OCI-LY7 (cell line): Measurements from ENCODE around the gene GHDC. TPM values are rescaled to one million over a fixed set of nuclear protein-coding genes. Genes with fewer than 3 reads are reported as not detected.
"Not testable (repeated sequence)": the region's sequence is repeated elsewhere in the genome, so short reads cannot be mapped to it uniquely, and the experiment has no call there.

Experiments
- BruUV-seq: library from RNA; stranded (reverse); fragments of 400-500 nt; replicated peaks from 2 replicates; lab custom pipeline; 2021; lab: Mats Ljungman, UMichigan
- CTCF ChIA-PET: fragments of 300-600 bp; sonication (Branson Sonifier 250); formaldehyde crosslinking; loops from one replicate; lab custom pipeline; 2022; ENCODE audit warnings: antibody characterized with exemption; ENCODE audit not compliant: unreplicated experiment; lab: Charles Lee
- POLR2A ChIA-PET: fragments of 300-600 bp; sonication (Branson Sonifier 250); formaldehyde crosslinking; loops from one replicate; lab custom pipeline; 2022; ENCODE audit warnings: antibody characterized with exemption; lab: Charles Lee
- DNase-seq: peaks from one replicate; pipeline ENCODE4 v3.0.0-alpha.2; 2015; ENCODE audit warnings: low spot score
- H2AFZ ChIP-seq: fragments of 200-600 bp; sonication (generic), shearing (Covaris generic); 2 replicates; pipeline ENCODE4 v1.6.1; 2014; ENCODE audit warnings: mild to moderate bottlenecking, antibody characterized with exemption, low read length, moderate library complexity
- H3K27ac ChIP-seq: fragments of 200-600 bp; sonication (generic); 2 replicates; pipeline ENCODE4 v1.5.1; 2014; ENCODE audit warnings: mixed run types, low read depth, mild to moderate bottlenecking, moderate library complexity, low read length, inconsistent platforms; ENCODE audit not compliant: poor library complexity, severe bottlenecking
- H3K36me3 ChIP-seq: fragments of 200-600 bp; sonication (generic); 2 replicates; pipeline ENCODE4 v1.6.1; 2014; ENCODE audit warnings: mild to moderate bottlenecking, antibody characterized with exemption, low read length, moderate library complexity, mixed read lengths; ENCODE audit not compliant: insufficient read depth
- H3K4me1 ChIP-seq: fragments of 200-600 bp; sonication (generic); 2 replicates; pipeline ENCODE4 v1.5.1; 2014; ENCODE audit warnings: mild to moderate bottlenecking, low read length; ENCODE audit not compliant: insufficient read depth, poor library complexity, severe bottlenecking
- H3K4me2 ChIP-seq: fragments of 200-600 bp; sonication (generic); 2 replicates; pipeline ENCODE4 v1.6.1; 2014; ENCODE audit warnings: mild to moderate bottlenecking, low read length
- H3K4me3 ChIP-seq: fragments of 200-600 bp; sonication (generic); 2 replicates; pipeline ENCODE4 v1.5.1; 2014; ENCODE audit warnings: mild to moderate bottlenecking, low read depth, low read length; ENCODE audit not compliant: poor library complexity, severe bottlenecking
- H3K79me2 ChIP-seq: fragments of 200-600 bp; sonication (generic); 2 replicates; pipeline ENCODE4 v1.6.1; 2016; ENCODE audit warnings: low read depth, mild to moderate bottlenecking, low read length, moderate library complexity, mixed read lengths; ENCODE audit not compliant: insufficient read depth
- H3K9me2 ChIP-seq: fragments of 200-600 bp; sonication (generic); 2 replicates; pipeline ENCODE4 v1.6.1; 2016; ENCODE audit warnings: mild to moderate bottlenecking, low read length, mixed read lengths; ENCODE audit not compliant: insufficient read depth
- H3K9me3 ChIP-seq: fragments of 200-600 bp; sonication (generic); 2 replicates; pipeline ENCODE4 v1.6.1; 2014; ENCODE audit warnings: mild to moderate bottlenecking, mixed run types, low read length, mixed read lengths
- H4K20me1 ChIP-seq: fragments of 200-600 bp; sonication (generic); 2 replicates; pipeline ENCODE4 v1.6.1; 2014; ENCODE audit warnings: mild to moderate bottlenecking, antibody characterized with exemption, low read length, moderate library complexity, mixed read lengths; ENCODE audit not compliant: insufficient read depth
- CTCF ChIP-seq: fragments of 200-600 bp; sonication (generic); conservative IDR thresholded peaks from 2 replicates; pipeline ENCODE4 v1.5.1; 2014; ENCODE audit warnings: mild to moderate bottlenecking, antibody characterized with exemption, low read length, moderate library complexity, mixed read lengths
- EZH2phosphoT487 ChIP-seq: fragments of 200-600 bp; sonication (generic); IDR thresholded peaks from 2 replicates; pipeline ENCODE4 v1.6.1; 2018; ENCODE audit warnings: low read depth, borderline replicate concordance, mild to moderate bottlenecking, mixed run types, antibody characterized with exemption, low read length, moderate library complexity, mixed read lengths
- intact Hi-C: fragments of 100-400 bp; cut with micrococcal nuclease; formaldehyde crosslinking; loops from one replicate; pipeline ENCODE4 v1.10.0; 2022; ENCODE audit not compliant: unreplicated experiment
- total RNA-seq, 2 experiments: library from RNA; depleted of rRNA in 1 of 2; stranded (reverse); fragments of >200 nt in 1 of 2; shearing (Covaris generic) in 1 of 2; gene quantifications; 2 replicates each; pipeline ENCODE4 v1.2.3, GENCODE V29; 2014 to 2022

Gene GHDC
- total RNA-seq, 2 experiments from 2014 or later: 30.0 to 33.2 TPM

- DNase-seq: no peak
- no peak overlapping the region for H3K27ac ChIP-seq
- CTCF ChIA-PET: no interaction called here
Observed at GRCh38 chr17:42214156-42214555, 19.9 kb upstream of the GHDC start.

GRCh38 chr17:42212382-42212781, 18.1 kb upstream of the GHDC start:
- no peak overlapping the region for H2AFZ ChIP-seq
- peaks cover 16% of the 10 kb centered on the region for H3K36me3 ChIP-seq
- CTCF ChIA-PET: no interaction called here
- no peak overlapping the region for H3K27ac ChIP-seq
- H3K4me1 ChIP-seq: no peaks in the 10 kb centered on the region
- TF ChIP-seq EZH2phosphoT487: no peak
- TF ChIP-seq CTCF: no peak
- no peak overlapping the region for H3K4me2 ChIP-seq
- H3K79me2 ChIP-seq: no peaks in the 10 kb centered on the region
- intact Hi-C loops: no loop called here
- H4K20me1 ChIP-seq: no peaks in the 10 kb centered on the region
- POLR2A ChIA-PET: no interaction called here
- no peaks in the 10 kb centered on the region for H3K9me2 ChIP-seq
- no peak for DNase-seq
- BruUV-seq: no TSS peak
- H3K4me3 ChIP-seq: no peak overlapping the region
- H3K9me3 ChIP-seq: no peaks in the 10 kb centered on the region

More at GRCh38 chr17:42214156-42214555, 19.9 kb upstream of the GHDC start:
- no peaks in the 10 kb centered on the region for H3K9me3 ChIP-seq
- no peaks in the 10 kb centered on the region for H3K79me2 ChIP-seq
- intact Hi-C loops: no loop called here
- H3K4me1 ChIP-seq: no peaks in the 10 kb centered on the region
- peaks cover 13% of the 10 kb centered on the region; the same call in 1 of the 2 replicates for H3K36me3 ChIP-seq
- H3K9me2 ChIP-seq: no peaks in the 10 kb centered on the region
- POLR2A ChIA-PET: interaction anchor here (0.7 to 1.0 kb wide), 2 partner anchors 24 to 1592 kb away, joined by 3 read pairs; no protein-coding TSS in a partner anchor
- no TSS peak for BruUV-seq
- H4K20me1 ChIP-seq: no peaks in the 10 kb centered on the region
- TF ChIP-seq EZH2phosphoT487 (no peak), CTCF (no peak)
- no peak overlapping the region for H3K4me2 ChIP-seq
- H3K4me3 ChIP-seq: no peak overlapping the region
- H2AFZ ChIP-seq: no peak overlapping the region

GRCh38 chr17:42211921-42212341, 17.6 kb upstream of the GHDC start:
- H3K4me2 ChIP-seq, intact Hi-C loops, H4K20me1 ChIP-seq, H3K79me2 ChIP-seq, H3K4me3 ChIP-seq, H2AFZ ChIP-seq, H3K9me3 ChIP-seq, BruUV-seq, H3K4me1 ChIP-seq, H3K9me2 ChIP-seq, H3K27ac ChIP-seq, DNase-seq, POLR2A ChIA-PET, CTCF ChIA-PET: not testable (repeated sequence)
- peaks cover 19% of the 10 kb centered on the region for H3K36me3 ChIP-seq
